Fibroblast of the aortic adventitia (primary cell): ENCODE measurements around the gene KNL1. TPM values are rescaled to one million over a fixed set of nuclear protein-coding genes. Genes with fewer than 3 reads are reported as not detected.

Experiments
- DNase-seq: peaks from one replicate; pipeline ENCODE4 v3.0.0-alpha.2; 2010; ENCODE audit warnings: low read depth
- H3K4me3 ChIP-seq: 2 replicates; pipeline ENCODE4 v1.5.1; 2011; ENCODE audit warnings: low read depth, mild to moderate bottlenecking, control low read depth, low read length, moderate library complexity
- total RNA-seq: library from RNA; depleted of rRNA; stranded (reverse); fragments of >200 nt; gene quantifications from 2 replicates; pipeline ENCODE4 v1.2.3, GENCODE V29; 2012; ENCODE audit warnings: low replicate concordance
- TF ChIP-seq, protein P1 (sequence below): IDR thresholded peaks from 2 replicates; pipeline ENCODE4 v1.5.1; 2011; ENCODE audit warnings: mild to moderate bottlenecking, low read length, control low read depth, inconsistent platforms; ENCODE audit not compliant: insufficient read depth

Gene KNL1
- total RNA-seq, 1 donor: 35.9 TPM

DNA sequence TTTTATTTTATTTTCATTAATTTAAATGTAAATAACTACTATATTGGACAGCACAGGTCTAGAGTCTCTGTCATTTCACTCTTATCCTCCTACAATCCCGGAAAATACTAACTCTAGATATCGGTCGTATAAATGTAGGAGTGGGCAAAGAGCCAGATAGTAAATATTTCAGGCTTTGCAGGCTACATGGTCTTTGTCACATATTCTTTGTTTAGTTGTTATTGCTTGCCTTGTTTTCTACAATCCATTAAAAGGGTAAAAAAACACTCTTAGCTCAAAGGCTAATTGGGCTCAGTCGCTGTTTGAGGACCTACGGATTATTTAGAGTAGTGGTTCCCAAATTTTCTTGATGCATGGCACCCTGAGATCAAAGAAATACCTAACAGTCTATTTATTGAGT lies 1.7 kb downstream of the KNL1 start:
- no peak for DNase-seq

GRCh38 chr15:40597024-40597423 lies 3.0 kb downstream of the KNL1 start:
- no peak overlapping the region for H3K4me3 ChIP-seq
- DNase-seq: no peak
- TF ChIP-seq, protein P1, sequence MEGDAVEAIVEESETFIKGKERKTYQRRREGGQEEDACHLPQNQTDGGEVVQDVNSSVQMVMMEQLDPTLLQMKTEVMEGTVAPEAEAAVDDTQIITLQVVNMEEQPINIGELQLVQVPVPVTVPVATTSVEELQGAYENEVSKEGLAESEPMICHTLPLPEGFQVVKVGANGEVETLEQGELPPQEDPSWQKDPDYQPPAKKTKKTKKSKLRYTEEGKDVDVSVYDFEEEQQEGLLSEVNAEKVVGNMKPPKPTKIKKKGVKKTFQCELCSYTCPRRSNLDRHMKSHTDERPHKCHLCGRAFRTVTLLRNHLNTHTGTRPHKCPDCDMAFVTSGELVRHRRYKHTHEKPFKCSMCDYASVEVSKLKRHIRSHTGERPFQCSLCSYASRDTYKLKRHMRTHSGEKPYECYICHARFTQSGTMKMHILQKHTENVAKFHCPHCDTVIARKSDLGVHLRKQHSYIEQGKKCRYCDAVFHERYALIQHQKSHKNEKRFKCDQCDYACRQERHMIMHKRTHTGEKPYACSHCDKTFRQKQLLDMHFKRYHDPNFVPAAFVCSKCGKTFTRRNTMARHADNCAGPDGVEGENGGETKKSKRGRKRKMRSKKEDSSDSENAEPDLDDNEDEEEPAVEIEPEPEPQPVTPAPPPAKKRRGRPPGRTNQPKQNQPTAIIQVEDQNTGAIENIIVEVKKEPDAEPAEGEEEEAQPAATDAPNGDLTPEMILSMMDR: no peak

More for the DNA sequence above, 1.7 kb downstream of the KNL1 start:
- TF ChIP-seq, protein P1: no peak
- H3K4me3 ChIP-seq: peak overlapping the region; percentile 88

- TF ChIP-seq, protein P1: no peak
- H3K4me3 ChIP-seq: no peak overlapping the region
- no peak for DNase-seq
Observed at GRCh38 chr15:40598126-40598525, 4.1 kb downstream of the KNL1 start.

DNA sequence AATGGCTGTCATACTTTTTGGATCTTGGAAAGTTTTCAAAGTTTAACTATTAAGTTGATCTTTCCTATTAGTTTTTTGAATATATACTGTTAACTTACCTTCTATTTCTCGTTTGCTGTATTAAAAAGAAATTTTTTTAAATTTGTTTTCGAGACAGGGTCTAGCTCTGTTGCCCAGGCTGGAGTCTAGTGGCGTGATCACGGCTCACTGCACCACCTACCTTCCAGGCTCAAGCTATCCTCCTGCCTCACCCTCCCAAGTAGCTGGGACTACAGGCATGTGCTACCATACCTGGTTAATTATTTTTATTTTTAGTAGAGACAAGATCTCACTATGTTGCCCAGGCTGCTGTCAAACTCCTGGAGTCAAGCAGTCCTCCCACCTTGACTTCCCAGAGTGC lies 4.6 kb downstream of the KNL1 start:
- no peak overlapping the region for H3K4me3 ChIP-seq
- TF ChIP-seq, protein P1: no peak
- DNase-seq: no peak

- TF ChIP-seq, protein P1: no peak
- no peak overlapping the region for H3K4me3 ChIP-seq
- DNase-seq: no peak
Observed at GRCh38 chr15:40600956-40601355, 6.9 kb downstream of the KNL1 start.

DNA sequence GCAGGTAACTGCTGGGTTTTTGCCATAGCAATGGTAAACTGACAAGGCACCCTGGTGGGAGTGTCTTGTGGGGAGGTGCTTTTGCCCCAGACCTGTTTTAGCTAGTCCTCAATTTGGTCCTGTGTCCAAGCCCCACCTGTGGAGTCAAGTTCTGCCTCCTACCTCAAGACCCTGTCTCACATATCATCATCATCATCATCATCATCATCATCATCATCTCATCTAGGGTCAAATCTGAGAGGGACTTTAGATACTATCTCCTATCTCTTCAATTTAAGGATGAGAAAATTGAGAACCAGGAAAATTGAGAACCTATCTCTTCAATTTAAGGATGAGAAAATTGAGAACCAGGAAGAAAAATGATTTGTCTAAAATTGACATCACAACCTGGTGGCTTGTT lies 9.9 kb downstream of the KNL1 start:
- no peak overlapping the region for H3K4me3 ChIP-seq
- TF ChIP-seq, protein P1: no peak
- no peak for DNase-seq

- TF ChIP-seq, protein P1: no peak
- DNase-seq: no peak
- no peak overlapping the region for H3K4me3 ChIP-seq
Observed at GRCh38 chr15:40613080-40613479, 19.0 kb downstream of the KNL1 start.
